Mesenchymal stem cell (in vitro differentiated cells and primary cell): Measurements from ENCODE around the gene PARD3B.

Experiments used
- DNase-seq: peaks from one replicate; pipeline ENCODE4 v3.0.0-alpha.2; 2013
- H2AFZ ChIP-seq: one replicate; pipeline ENCODE4 v1.6.1; 2013; ENCODE audit warnings: low read depth, mild to moderate bottlenecking, control low read depth, inconsistent platforms, low read length, moderate library complexity
- H2AK5ac ChIP-seq: 2 replicates; pipeline ENCODE4 v1.6.1; 2013; ENCODE audit warnings: low read length, moderate library complexity, mild to moderate bottlenecking, inconsistent platforms; ENCODE audit not compliant: severe bottlenecking
- H2BK120ac ChIP-seq: one replicate; pipeline ENCODE4 v1.6.1; 2013; ENCODE audit warnings: low read depth, mild to moderate bottlenecking, inconsistent platforms, low read length, moderate library complexity
- H2BK12ac ChIP-seq, 2 experiments: one replicate each; pipeline ENCODE4 v1.6.1; 2013; ENCODE audit warnings: inconsistent platforms in 2 of 2, low read length in 2 of 2, mild to moderate bottlenecking in 2 of 2, moderate library complexity in 2 of 2, control low read depth in 1 of 2
- H2BK15ac ChIP-seq: one replicate; pipeline ENCODE4 v1.6.1; 2013; ENCODE audit warnings: mild to moderate bottlenecking, low read depth, inconsistent platforms; ENCODE audit not compliant: poor library complexity, severe bottlenecking
- H2BK5ac ChIP-seq: 2 replicates; pipeline ENCODE4 v1.6.1; 2013; ENCODE audit warnings: low read depth, mild to moderate bottlenecking, low read length, control low read depth, inconsistent platforms; ENCODE audit not compliant: poor library complexity, severe bottlenecking
- H3K14ac ChIP-seq, 2 experiments: one replicate each; pipeline ENCODE4 v1.6.1; 2013; ENCODE audit warnings: inconsistent platforms in 2 of 2, low read length in 2 of 2, control low read depth in 1 of 2, mild to moderate bottlenecking in 1 of 2, moderate library complexity in 1 of 2
- H3K18ac ChIP-seq, 2 experiments: one replicate each; pipeline ENCODE4 v1.6.1; 2013; ENCODE audit warnings: inconsistent platforms in 2 of 2, low read length in 2 of 2, control low read depth in 1 of 2, low read depth in 1 of 2, mild to moderate bottlenecking in 1 of 2
- H3K23ac ChIP-seq, 2 experiments: one replicate each; pipeline ENCODE4 v1.6.1; 2013; ENCODE audit warnings: inconsistent platforms in 2 of 2, low read length in 2 of 2, mild to moderate bottlenecking in 2 of 2, moderate library complexity in 2 of 2, control low read depth in 1 of 2
- H3K27ac ChIP-seq: 2 replicates; pipeline ENCODE4 v1.5.1; 2013; ENCODE audit warnings: mild to moderate bottlenecking, moderate library complexity, low read length, control low read depth, inconsistent platforms; ENCODE audit not compliant: poor library complexity, severe bottlenecking
- H3K27me3 ChIP-seq, 2 experiments: 2 replicates each; pipeline versions ENCODE4 v1.6.1 to v1.7.0; 2013; ENCODE audit warnings: low read length in 2 of 2, mild to moderate bottlenecking in 2 of 2, moderate library complexity in 2 of 2, control low read depth in 1 of 2, inconsistent platforms in 1 of 2; ENCODE audit not compliant: control insufficient read depth in 1 of 2, insufficient read depth in 1 of 2
- H3K36me3 ChIP-seq, 2 experiments: 2 replicates each; pipeline versions ENCODE4 v1.6.1 to v1.7.0; 2013; ENCODE audit warnings: low read length in 2 of 2, control low read depth in 1 of 2, inconsistent platforms in 1 of 2, low read depth in 1 of 2, mild to moderate bottlenecking in 1 of 2; ENCODE audit not compliant: insufficient read depth in 2 of 2, control insufficient read depth in 1 of 2
- H3K4ac ChIP-seq, 2 experiments: one replicate each; pipeline ENCODE4 v1.6.1; 2013; ENCODE audit warnings: inconsistent platforms in 2 of 2, low read length in 2 of 2, mild to moderate bottlenecking in 2 of 2, moderate library complexity in 2 of 2, control low read depth in 1 of 2, low read depth in 1 of 2
- H3K4me1 ChIP-seq: 2 replicates; pipeline ENCODE4 v1.6.1; 2013; ENCODE audit warnings: low read depth, low read length, control low read depth; ENCODE audit not compliant: control insufficient read depth, insufficient read depth
- H3K4me2 ChIP-seq: 2 replicates; pipeline ENCODE4 v1.6.1; 2013; ENCODE audit warnings: low read length, mild to moderate bottlenecking, inconsistent platforms; ENCODE audit not compliant: poor library complexity, severe bottlenecking
- H3K4me3 ChIP-seq, 2 experiments: 2 replicates each; pipeline versions ENCODE4 v1.5.1 to v1.7.0; 2013; ENCODE audit warnings: low read length in 2 of 2, mild to moderate bottlenecking in 2 of 2, control low read depth in 1 of 2, low read depth in 1 of 2; ENCODE audit not compliant: insufficient read depth in 1 of 2
- H3K79me1 ChIP-seq: replicated peaks from 2 replicates; pipeline ENCODE4 v1.6.1; 2013; ENCODE audit warnings: mild to moderate bottlenecking, control low read depth, low read length, inconsistent platforms; ENCODE audit not compliant: poor library complexity, severe bottlenecking
- H3K9ac ChIP-seq: 2 replicates; pipeline ENCODE4 v1.7.0; 2013; ENCODE audit warnings: mild to moderate bottlenecking, low read length, moderate library complexity
- H3K9me3 ChIP-seq: 2 replicates; pipeline ENCODE4 v1.7.0; 2013; ENCODE audit warnings: mild to moderate bottlenecking, low read length; ENCODE audit not compliant: control insufficient read depth
- H4K8ac ChIP-seq: one replicate; pipeline ENCODE4 v1.6.1; 2013; ENCODE audit warnings: inconsistent platforms, mild to moderate bottlenecking, low read length, moderate library complexity
- H4K91ac ChIP-seq: one replicate; pipeline ENCODE4 v1.6.1; 2013; ENCODE audit warnings: mild to moderate bottlenecking, low read length, inconsistent platforms
- WGBS: methylation state at CpG from one replicate; pipeline ENCODE4 v1.1.7; 2013; ENCODE audit warnings: mixed read lengths; 5-methylcytosine and 5-hydroxymethylcytosine counted together

The PARD3B gene

GRCh38 chr2:205441524-205441923 is 896.2 kb downstream of the PARD3B start:
- peaks cover 14% of the 10 kb centered on the region for H3K9me3 ChIP-seq
- no peak overlapping the region for H3K4ac ChIP-seq
- H3K27ac ChIP-seq: no peak overlapping the region
- no peak overlapping the region for H4K8ac ChIP-seq
- H3K27me3 ChIP-seq: no peaks in the 10 kb centered on the region
- H4K91ac ChIP-seq: no peak overlapping the region
- no peak overlapping the region for H3K4me3 ChIP-seq
- DNase-seq: no peak
- H3K18ac ChIP-seq: no peak overlapping the region
- H3K9ac ChIP-seq: no peak overlapping the region
- H3K79me1 ChIP-seq: no peaks in the 10 kb centered on the region
- H2AK5ac ChIP-seq: no peak overlapping the region
- H2BK12ac ChIP-seq: no peak overlapping the region
- H3K36me3 ChIP-seq: peaks cover 0 to 7% of the 10 kb centered on the region in 2 experiments
- H2BK5ac ChIP-seq: no peak overlapping the region
- no peak overlapping the region for H3K4me2 ChIP-seq
- no peak overlapping the region for H2AFZ ChIP-seq
- H3K23ac ChIP-seq: no peak overlapping the region
- no peak overlapping the region for H3K14ac ChIP-seq
- H3K4me1 ChIP-seq: no peaks in the 10 kb centered on the region
- H2BK15ac ChIP-seq: no peak overlapping the region
- no peak overlapping the region for H2BK120ac ChIP-seq

- no peak overlapping the region for H3K4me3 ChIP-seq
These were observed 902.9 kb downstream of the PARD3B start for GRCh38 chr2:205448189-205448588.

GRCh38 chr2:205451901-205452512 is 906.7 kb downstream of the PARD3B start:
- Histone ChIP-seq H3K36me3 (no peaks in the 10 kb centered on the region), H3K4me1 (no peaks in the 10 kb centered on the region), H2AFZ (no peak overlapping the region), H2AK5ac (no peak overlapping the region), H3K79me1 (no peaks in the 10 kb centered on the region), H3K4ac (no peak overlapping the region), H3K27ac (no peak overlapping the region), H3K23ac (no peak overlapping the region), H2BK120ac (no peak overlapping the region), H2BK5ac (no peak overlapping the region), H3K9me3 (no peaks in the 10 kb centered on the region), H3K18ac (no peak overlapping the region), H3K27me3 (no peaks in the 10 kb centered on the region), H3K4me2 (no peak overlapping the region), H3K4me3 (no peak overlapping the region), H3K14ac (no peak overlapping the region), H4K8ac (no peak overlapping the region), H3K9ac (no peak overlapping the region), H2BK15ac (no peak overlapping the region), H4K91ac (no peak overlapping the region), H2BK12ac (no peak overlapping the region)
- DNase-seq: no peak
- WGBS: 75% methylated on average over 2 of the region's 4 CpGs

More at GRCh38 chr2:205448189-205448588, 902.9 kb downstream of the PARD3B start:
- Histone ChIP-seq H2BK5ac (no peak overlapping the region), H2BK15ac (no peak overlapping the region), H3K79me1 (no peaks in the 10 kb centered on the region), H3K4ac (no peak overlapping the region), H3K27ac (no peak overlapping the region), H3K23ac (no peak overlapping the region), H3K9ac (no peak overlapping the region), H4K8ac (no peak overlapping the region), H3K27me3 (no peaks in the 10 kb centered on the region), H3K14ac (no peak overlapping the region), H2AK5ac (no peak overlapping the region), H3K36me3 (no peaks in the 10 kb centered on the region), H4K91ac (no peak overlapping the region), H2BK12ac (no peak overlapping the region), H2BK120ac (no peak overlapping the region), H3K4me1 (no peaks in the 10 kb centered on the region), H2AFZ (no peak overlapping the region), H3K18ac (no peak overlapping the region), H3K4me2 (no peak overlapping the region), H3K9me3 (peaks cover 6% of the 10 kb centered on the region)
- DNase-seq: no peak

- Histone ChIP-seq H2BK12ac (no peak overlapping the region), H3K4me3 (no peak overlapping the region), H3K79me1 (no peaks in the 10 kb centered on the region), H3K27ac (no peak overlapping the region), H3K36me3 (no peaks in the 10 kb centered on the region), H3K4me2 (no peak overlapping the region), H2BK120ac (no peak overlapping the region), H3K18ac (no peak overlapping the region), H3K4ac (no peak overlapping the region), H4K8ac (no peak overlapping the region), H2AK5ac (no peak overlapping the region), H3K4me1 (no peaks in the 10 kb centered on the region), H2BK15ac (no peak overlapping the region), H3K14ac (no peak overlapping the region), H4K91ac (no peak overlapping the region), H2AFZ (no peak overlapping the region), H3K9me3 (no peaks in the 10 kb centered on the region), H2BK5ac (no peak overlapping the region), H3K23ac (no peak overlapping the region), H3K9ac (no peak overlapping the region), H3K27me3 (no peaks in the 10 kb centered on the region)
- 88% methylated on average over 3 of the region's 4 CpGs for WGBS
- no peak for DNase-seq
These were observed 907.9 kb downstream of the PARD3B start for GRCh38 chr2:205453202-205453601.
